Measurements from ENCODE around the gene ICAM4. TPM values are rescaled to one million over a fixed set of nuclear protein-coding genes. Genes with fewer than 3 reads are reported as not detected.
A peak's percentile ranks its signal among the peaks of the same experiment; 100 is the strongest.

The ICAM4 gene
- total and polyA plus RNA-seq, 2 of the 13 experiments (the other 11 are each of a cell fraction or from before 2014, with no cell fraction given), result 2.9 to 4.0 TPM

DNA sequence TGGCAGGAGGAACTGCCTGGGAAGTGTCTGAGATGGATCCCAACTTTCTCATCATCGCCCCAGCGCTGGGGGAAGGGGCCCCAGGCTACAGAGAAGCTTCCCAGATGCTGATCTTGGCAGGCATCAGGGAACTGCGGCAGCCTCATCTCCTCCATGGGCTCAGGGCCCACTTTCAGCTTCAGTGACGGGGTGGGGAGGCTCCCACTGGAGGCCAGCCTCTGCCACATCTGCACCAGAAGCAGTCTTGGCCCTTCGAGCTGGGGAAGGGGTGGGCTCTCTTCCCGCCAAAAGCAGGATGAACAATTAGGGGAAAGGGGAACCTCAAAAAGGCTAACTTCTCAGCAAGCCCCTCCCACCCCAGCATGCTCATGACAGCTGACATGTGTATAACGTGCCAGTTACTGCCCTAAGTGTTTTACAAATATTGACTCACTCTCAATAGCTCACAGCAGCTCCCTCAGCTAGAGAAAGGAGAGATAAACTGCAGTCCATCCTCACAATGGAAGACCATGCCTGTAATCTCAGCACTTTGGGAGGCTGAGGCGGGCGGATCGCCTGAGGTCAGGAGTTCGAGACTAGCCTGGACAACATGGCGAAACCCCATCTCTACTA, 48.5 kb upstream of the ICAM4 start (continued):
- TF ChIP-seq HNRNPH1 (optimal IDR thresholded peaks at IDR 0.05; ENCODE audit: low read depth, low read length) (no peak), ZNF383 (CRISPR knock-in tag; IDR thresholded peaks at IDR 0.05; ENCODE audit: borderline replicate concordance) (no peak), ZEB1 (IDR thresholded peaks at IDR 0.05; ENCODE audit: insufficient replicate concordance, low read depth) (no peak), ZSCAN20 (CRISPR knock-in tag; IDR thresholded peaks at IDR 0.05; ENCODE audit: borderline replicate concordance) (no peak), FOXC1 (CRISPR knock-in tag; IDR thresholded peaks at IDR 0.05; ENCODE audit: borderline replicate concordance) (no peak), NFIC (IDR thresholded peaks at IDR 0.05; ENCODE audit: low read length) (no peak), FOXP1 (IDR thresholded peaks at IDR 0.05) (no peak), FOXP1 (CRISPR knock-in tag; IDR thresholded peaks at IDR 0.05) (peak; percentile 83), ZNF513 (CRISPR knock-in tag; conservative IDR thresholded peaks at IDR 0.05) (no peak), ZNF768 (CRISPR knock-in tag; IDR thresholded peaks at IDR 0.05) (no peak), ZFAT (CRISPR knock-in tag; conservative IDR thresholded peaks at IDR 0.05) (no peak), ZSCAN22 (CRISPR knock-in tag; IDR thresholded peaks at IDR 0.05) (no peak), U2AF1 (optimal IDR thresholded peaks at IDR 0.05; ENCODE audit: low read depth, low read length) (no peak), TP53 (CRISPR knock-in tag; conservative IDR thresholded peaks at IDR 0.05) (no peak), TRIM22 (IDR thresholded peaks at IDR 0.05) (no peak), ZBTB8A (CRISPR knock-in tag; IDR thresholded peaks at IDR 0.05; ENCODE audit: borderline replicate concordance, low read depth) (no peak), REXO4 (CRISPR knock-in tag; IDR thresholded peaks at IDR 0.05; ENCODE audit: borderline replicate concordance) (no peak), JUND (CRISPR knock-in tag; IDR thresholded peaks at IDR 0.05) (no peak)
- TF ChIP-seq, protein P1, sequence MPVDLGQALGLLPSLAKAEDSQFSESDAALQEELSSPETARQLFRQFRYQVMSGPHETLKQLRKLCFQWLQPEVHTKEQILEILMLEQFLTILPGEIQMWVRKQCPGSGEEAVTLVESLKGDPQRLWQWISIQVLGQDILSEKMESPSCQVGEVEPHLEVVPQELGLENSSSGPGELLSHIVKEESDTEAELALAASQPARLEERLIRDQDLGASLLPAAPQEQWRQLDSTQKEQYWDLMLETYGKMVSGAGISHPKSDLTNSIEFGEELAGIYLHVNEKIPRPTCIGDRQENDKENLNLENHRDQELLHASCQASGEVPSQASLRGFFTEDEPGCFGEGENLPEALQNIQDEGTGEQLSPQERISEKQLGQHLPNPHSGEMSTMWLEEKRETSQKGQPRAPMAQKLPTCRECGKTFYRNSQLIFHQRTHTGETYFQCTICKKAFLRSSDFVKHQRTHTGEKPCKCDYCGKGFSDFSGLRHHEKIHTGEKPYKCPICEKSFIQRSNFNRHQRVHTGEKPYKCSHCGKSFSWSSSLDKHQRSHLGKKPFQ (CRISPR knock-in tag; IDR thresholded peaks at IDR 0.05; ENCODE audit: insufficient replicate concordance), result no peak
- TF ChIP-seq, protein P2, sequence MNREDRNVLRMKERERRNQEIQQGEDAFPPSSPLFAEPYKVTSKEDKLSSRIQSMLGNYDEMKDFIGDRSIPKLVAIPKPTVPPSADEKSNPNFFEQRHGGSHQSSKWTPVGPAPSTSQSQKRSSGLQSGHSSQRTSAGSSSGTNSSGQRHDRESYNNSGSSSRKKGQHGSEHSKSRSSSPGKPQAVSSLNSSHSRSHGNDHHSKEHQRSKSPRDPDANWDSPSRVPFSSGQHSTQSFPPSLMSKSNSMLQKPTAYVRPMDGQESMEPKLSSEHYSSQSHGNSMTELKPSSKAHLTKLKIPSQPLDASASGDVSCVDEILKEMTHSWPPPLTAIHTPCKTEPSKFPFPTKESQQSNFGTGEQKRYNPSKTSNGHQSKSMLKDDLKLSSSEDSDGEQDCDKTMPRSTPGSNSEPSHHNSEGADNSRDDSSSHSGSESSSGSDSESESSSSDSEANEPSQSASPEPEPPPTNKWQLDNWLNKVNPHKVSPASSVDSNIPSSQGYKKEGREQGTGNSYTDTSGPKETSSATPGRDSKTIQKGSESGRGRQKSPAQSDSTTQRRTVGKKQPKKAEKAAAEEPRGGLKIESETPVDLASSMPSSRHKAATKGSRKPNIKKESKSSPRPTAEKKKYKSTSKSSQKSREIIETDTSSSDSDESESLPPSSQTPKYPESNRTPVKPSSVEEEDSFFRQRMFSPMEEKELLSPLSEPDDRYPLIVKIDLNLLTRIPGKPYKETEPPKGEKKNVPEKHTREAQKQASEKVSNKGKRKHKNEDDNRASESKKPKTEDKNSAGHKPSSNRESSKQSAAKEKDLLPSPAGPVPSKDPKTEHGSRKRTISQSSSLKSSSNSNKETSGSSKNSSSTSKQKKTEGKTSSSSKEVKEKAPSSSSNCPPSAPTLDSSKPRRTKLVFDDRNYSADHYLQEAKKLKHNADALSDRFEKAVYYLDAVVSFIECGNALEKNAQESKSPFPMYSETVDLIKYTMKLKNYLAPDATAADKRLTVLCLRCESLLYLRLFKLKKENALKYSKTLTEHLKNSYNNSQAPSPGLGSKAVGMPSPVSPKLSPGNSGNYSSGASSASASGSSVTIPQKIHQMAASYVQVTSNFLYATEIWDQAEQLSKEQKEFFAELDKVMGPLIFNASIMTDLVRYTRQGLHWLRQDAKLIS (CRISPR knock-in tag; IDR thresholded peaks at IDR 0.05), result no peak
- TF ChIP-seq, protein P3, sequence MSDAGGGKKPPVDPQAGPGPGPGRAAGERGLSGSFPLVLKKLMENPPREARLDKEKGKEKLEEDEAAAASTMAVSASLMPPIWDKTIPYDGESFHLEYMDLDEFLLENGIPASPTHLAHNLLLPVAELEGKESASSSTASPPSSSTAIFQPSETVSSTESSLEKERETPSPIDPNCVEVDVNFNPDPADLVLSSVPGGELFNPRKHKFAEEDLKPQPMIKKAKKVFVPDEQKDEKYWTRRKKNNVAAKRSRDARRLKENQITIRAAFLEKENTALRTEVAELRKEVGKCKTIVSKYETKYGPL (CRISPR knock-in tag; IDR thresholded peaks at IDR 0.05), result no peak
